Measurements from ENCODE around the gene KCNJ18.
"Not testable (repeated sequence)": the region's sequence is repeated elsewhere in the genome, so short reads cannot be mapped to it uniquely, and the experiment has no call there.

Gene KCNJ18

DNA sequence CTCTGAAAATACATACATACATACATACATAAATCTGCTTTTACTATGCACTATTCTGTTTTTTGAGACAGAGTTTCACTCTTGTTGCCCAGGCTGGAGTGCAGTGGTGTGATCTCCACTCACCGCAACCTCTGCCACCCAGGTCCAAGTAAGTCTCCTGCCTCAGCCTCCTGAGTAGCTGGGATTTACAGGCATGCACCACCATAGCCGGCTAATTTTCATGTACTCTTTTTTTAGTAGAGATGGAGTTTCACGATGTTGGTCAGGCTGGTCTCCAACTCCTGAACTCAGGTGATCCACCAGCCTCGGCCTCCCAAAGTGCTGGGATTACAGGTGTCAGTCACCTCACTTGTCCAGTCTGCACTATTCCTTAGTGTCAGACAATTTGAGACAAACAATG is 20.5 kb upstream of the KCNJ18 start:
- not testable (repeated sequence) for DNase-seq

DNA sequence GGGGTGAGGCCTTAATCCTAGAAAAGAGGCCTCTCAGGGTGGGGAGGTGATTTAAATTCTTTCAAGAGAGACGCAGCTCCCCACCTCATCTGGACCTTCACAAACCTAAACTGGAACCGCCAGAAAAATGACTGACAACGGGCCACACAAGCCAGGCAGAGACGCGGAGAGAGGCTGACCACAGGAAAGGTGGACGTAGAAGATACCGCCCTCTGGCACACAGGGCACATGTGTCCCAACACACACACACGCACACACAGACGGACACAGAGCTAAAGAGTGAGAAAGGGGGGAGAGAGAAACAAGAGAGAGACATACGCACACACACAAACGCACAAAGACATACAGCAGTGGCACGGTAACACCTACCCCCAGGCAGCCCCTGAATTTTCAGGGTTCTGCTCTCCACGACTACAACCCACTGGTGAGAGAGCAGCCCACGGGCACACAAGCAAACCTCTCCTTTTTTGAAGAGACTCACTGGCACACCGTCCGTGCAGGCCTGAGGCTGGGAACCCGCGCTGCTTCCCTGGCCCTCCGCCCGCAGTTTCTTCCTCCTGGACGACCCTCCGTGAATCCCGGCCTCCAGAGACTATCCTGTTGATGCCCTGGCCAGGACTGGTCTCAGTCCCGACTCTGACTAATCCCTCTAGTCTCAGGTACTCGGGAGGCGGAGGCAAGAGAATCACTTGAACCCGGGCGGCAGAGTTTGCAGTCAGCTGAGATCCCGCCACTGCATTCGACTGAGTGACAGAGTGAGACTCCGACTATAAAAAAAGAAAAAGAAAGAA is 18.7 kb upstream of the KCNJ18 start:
- not testable (repeated sequence) for DNase-seq

DNA sequence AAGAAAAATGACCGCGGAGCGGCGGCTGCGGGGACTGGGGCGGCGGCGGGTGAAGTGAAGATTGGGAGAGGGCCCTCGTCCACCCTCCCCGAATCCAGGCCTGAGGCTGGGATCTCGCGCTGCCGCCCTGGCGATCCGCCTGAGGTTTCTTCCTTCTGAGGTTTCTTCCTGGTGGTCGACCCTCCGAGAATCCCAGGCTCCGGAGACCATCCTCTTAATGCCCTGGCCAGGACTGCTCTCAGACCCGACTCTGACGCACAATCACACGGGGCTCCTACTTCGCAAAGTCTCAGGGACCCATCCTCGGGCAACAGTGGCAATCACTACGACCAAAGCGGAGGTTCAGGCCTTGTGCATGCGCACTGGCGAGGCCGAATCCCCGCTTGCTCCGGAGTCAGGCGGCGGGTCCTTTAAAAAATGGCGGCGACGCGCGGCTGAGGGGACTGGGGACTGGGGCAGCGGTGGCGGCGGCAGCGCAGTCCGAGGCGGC is 18.0 kb upstream of the KCNJ18 start:
- no peak for DNase-seq

DNA sequence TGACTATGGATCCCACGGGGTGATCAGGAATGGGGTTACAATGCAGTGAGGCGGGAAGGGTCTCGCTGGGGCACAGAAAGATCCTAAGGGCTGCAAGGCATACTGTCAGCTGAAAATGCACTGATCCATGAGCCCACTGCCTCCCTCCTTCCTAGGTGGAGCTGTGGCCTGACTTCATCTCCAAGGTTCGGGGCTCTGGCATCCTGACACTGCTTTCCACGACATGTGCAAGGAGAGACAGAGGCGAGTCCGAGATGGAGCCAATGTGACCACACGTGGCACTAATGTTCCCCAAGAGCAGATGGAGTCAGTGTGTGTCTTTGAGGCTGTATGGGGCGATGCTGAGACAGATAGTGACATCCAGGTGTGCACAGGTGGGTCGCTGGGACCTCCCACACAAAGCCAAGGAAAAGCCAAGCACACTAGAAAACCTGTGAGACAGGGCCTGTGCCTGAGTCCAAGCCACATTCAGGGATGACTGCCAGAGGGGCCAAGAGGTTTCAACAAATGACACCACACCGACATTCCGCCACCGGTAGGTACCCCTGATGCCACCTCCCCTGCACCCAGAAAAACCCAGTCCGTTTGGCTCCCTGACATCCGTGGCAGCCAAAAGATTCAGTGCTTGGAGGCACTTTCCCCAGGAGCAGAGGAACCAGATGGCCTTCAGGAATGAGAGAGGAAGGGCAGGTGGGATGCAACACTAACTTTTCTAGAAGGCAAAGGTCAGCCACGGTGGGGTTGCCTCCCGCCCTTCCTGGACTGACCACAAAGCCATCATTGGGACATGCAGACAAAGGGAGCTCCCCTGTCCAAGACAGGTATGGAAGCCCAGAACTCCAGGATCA is 17.2 kb upstream of the KCNJ18 start:
- DNase-seq = not testable (repeated sequence)

GRCh38 chr17:21675739-21676130 is 16.6 kb upstream of the KCNJ18 start:
- not testable (repeated sequence) for DNase-seq

GRCh38 chr17:21676281-21677111 is 15.8 kb upstream of the KCNJ18 start:
- no peak for DNase-seq

GRCh38 chr17:21677126-21677910 is 15.0 kb upstream of the KCNJ18 start:
- no peak for DNase-seq

- DNase-seq = no peak
Measured at GRCh38 chr17:21677911-21678310, 14.4 kb upstream of the KCNJ18 start.

- no peak for DNase-seq
Measured at GRCh38 chr17:21678393-21679081, 13.8 kb upstream of the KCNJ18 start.

DNA sequence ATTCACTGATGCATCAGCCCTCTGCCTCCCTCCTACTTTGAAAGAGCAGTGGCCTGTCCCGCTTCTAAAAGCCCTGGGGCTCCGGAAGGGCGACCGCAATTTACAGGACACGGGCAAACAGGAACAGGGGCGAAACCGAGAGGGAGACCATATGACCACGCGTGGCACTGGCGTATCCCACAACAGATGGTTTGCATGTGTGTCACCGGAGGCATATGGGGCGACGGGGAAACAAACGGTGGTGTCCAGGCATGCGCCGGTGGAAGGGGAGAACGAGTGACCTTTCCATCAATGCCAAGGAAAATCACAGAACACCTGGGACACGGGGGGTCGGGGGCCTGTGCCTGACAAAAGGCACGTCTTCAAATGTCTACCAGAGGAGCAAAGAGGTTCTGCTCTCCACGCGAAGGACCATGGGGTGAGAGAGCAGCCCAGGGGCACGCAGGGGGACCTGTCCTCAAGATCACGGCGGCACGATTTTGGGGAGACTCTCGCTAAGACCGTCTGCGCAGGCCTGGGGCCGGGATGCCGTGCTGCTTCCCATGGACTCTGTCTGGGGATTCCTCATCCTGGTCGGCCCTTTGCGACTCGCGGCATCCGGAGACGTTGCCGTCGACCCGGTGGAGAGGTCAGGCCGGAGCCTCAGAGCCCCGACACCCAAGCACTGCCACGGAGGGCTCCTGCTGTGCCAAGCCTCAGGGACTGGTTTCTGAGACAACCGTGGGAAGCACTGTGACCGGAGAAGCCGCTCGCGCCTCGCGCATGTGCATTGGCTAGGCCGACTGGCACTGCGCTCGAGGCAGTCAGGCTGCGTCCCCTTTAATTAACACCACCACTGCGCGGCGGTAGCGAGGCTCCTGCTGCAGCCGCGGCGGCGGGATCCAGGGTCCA is 12.8 kb upstream of the KCNJ18 start:
- DNase-seq = no peak

- DNase-seq = no peak
Measured at GRCh38 chr17:21680366-21680765, 12.0 kb upstream of the KCNJ18 start.

- DNase-seq = not testable (repeated sequence)
Measured at GRCh38 chr17:21680850-21681351, 11.4 kb upstream of the KCNJ18 start.

DNA sequence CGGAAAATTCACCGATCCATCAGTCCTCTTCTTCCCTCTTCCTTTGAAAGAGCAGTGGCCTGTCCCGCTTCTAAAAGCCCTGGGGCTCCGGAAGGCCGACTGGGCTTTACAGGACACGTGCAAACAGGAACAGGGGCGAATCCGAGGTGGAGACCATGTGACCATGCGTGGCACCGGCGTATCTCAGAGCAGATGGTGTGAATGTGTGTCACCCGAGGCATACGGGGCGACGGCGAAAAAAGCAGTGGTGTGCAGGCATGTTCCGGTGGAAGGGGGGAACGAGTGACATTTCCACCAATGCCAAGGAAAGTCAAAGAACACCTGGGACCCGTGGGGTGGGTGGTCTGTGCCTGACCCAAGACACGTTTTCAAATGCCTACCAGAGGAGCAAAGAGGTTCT is 10.7 kb upstream of the KCNJ18 start:
- not testable (repeated sequence) for DNase-seq

GRCh38 chr17:21682130-21682529 is 10.2 kb upstream of the KCNJ18 start:
- DNase-seq = not testable (repeated sequence)

- DNase-seq = not testable (repeated sequence)
Measured at GRCh38 chr17:21683142-21683712, 9.1 kb upstream of the KCNJ18 start.

- DNase-seq = not testable (repeated sequence)
Measured at GRCh38 chr17:21683897-21684296, 8.4 kb upstream of the KCNJ18 start.

GRCh38 chr17:21684384-21684783 is 7.9 kb upstream of the KCNJ18 start:
- not testable (repeated sequence) for DNase-seq

GRCh38 chr17:21685061-21685795 is 7.1 kb upstream of the KCNJ18 start:
- not testable (repeated sequence) for DNase-seq

Measured in hippocampal formation (tissue), 2 donors.